ENCODE data around the gene DYDC2. TPM values are rescaled to one million over a fixed set of nuclear protein-coding genes. Genes with fewer than 3 reads are reported as not detected.

Gene DYDC2
- total RNA-seq, 1 experiment from 2014 or later: not detected

- no TSS peak for BruUV-seq (replicated peaks)
- CTCF ChIA-PET: no interaction called here
- in situ Hi-C loops (cut with HindIII; ENCODE audit: low pct_unique_long_range_greater_than_20kb, low sequenced_read_pairs): no loop called here
Measured at GRCh38 chr10:80371467-80371866, 14.9 kb downstream of the DYDC2 start.

GRCh38 chr10:80372675-80373074 lies 16.1 kb downstream of the DYDC2 start:
- no peaks in the 10 kb centered on the region for H3K36me3 ChIP-seq (ENCODE audit: control insufficient read depth, insufficient read depth, low read length)
- in situ Hi-C loops (cut with HindIII; ENCODE audit: low pct_unique_long_range_greater_than_20kb, low sequenced_read_pairs): no loop called here
- DNase-seq (ENCODE audit: low read depth, low spot score) (no peak), ATAC-seq (no peak)
- H3K4me1 ChIP-seq (ENCODE audit: control insufficient read depth, insufficient read depth, low read length): no peaks in the 10 kb centered on the region
- no peak overlapping the region for H3K27ac ChIP-seq (ENCODE audit: low read length)
- POLR2A ChIA-PET: interaction anchor here (0.7 kb wide), 1 partner anchor 694 kb away, joined by 7 read pairs; no protein-coding TSS in a partner anchor
- H3K27me3 ChIP-seq (ENCODE audit: control insufficient read depth, insufficient read depth, low read length): peaks cover 7% of the 10 kb centered on the region; the same call in 1 of the 2 replicates
- BruUV-seq (replicated peaks): no TSS peak
- CTCF ChIA-PET: no interaction called here
- no peak overlapping the region for H3K4me3 ChIP-seq (ENCODE audit: low read depth in 2 of 2, low read length in 2 of 2)
- TF ChIP-seq SIN3A (IDR thresholded peaks at IDR 0.05; ENCODE audit: borderline replicate concordance, insufficient read depth, low read depth, low read length) (no peak), POLR2AphosphoS5 (IDR thresholded peaks at IDR 0.05; ENCODE audit: low read depth, low read length) (no peak), REST (IDR thresholded peaks at IDR 0.05; ENCODE audit: insufficient read depth in 1 of 2, low read depth in 2 of 2, low read length in 1 of 2) (no peak), TCF7L2 (IDR thresholded peaks at IDR 0.05; ENCODE audit: low read depth, low read length) (no peak), CTCF (IDR thresholded peaks at IDR 0.05) (no peak)
- intact Hi-C loops (cut with micrococcal nuclease; ENCODE audit: unreplicated experiment): no loop called here
- peaks cover 5% of the 10 kb centered on the region for H3K9me3 ChIP-seq (ENCODE audit: control insufficient read depth, insufficient read depth, low read depth, low read length)

More at GRCh38 chr10:80371467-80371866, 14.9 kb downstream of the DYDC2 start:
- no peaks in the 10 kb centered on the region for H3K27me3 ChIP-seq (ENCODE audit: control insufficient read depth, insufficient read depth, low read length)
- H3K4me1 ChIP-seq (ENCODE audit: control insufficient read depth, insufficient read depth, low read length): no peaks in the 10 kb centered on the region
- H3K36me3 ChIP-seq (ENCODE audit: control insufficient read depth, insufficient read depth, low read length): no peaks in the 10 kb centered on the region
- DNase-seq (ENCODE audit: low read depth, low spot score) (no peak), ATAC-seq (no peak)
- POLR2A ChIA-PET: no interaction called here
- no peak overlapping the region for H3K4me3 ChIP-seq (ENCODE audit: low read depth in 2 of 2, low read length in 2 of 2)
- TF ChIP-seq TCF7L2 (IDR thresholded peaks at IDR 0.05; ENCODE audit: low read depth, low read length) (no peak), POLR2AphosphoS5 (IDR thresholded peaks at IDR 0.05; ENCODE audit: low read depth, low read length) (no peak), CTCF (IDR thresholded peaks at IDR 0.05) (no peak), REST (IDR thresholded peaks at IDR 0.05; ENCODE audit: insufficient read depth in 1 of 2, low read depth in 2 of 2, low read length in 1 of 2) (no peak), SIN3A (IDR thresholded peaks at IDR 0.05; ENCODE audit: borderline replicate concordance, insufficient read depth, low read depth, low read length) (no peak)
- H3K9me3 ChIP-seq (ENCODE audit: control insufficient read depth, insufficient read depth, low read depth, low read length): peaks cover 9% of the 10 kb centered on the region
- intact Hi-C loops (cut with micrococcal nuclease; ENCODE audit: unreplicated experiment): no loop called here
- H3K27ac ChIP-seq (ENCODE audit: low read length): no peak overlapping the region
